Dedifferentiated amniotic fluid mesenchymal stem cell (primary cell): ENCODE data around the gene DCC.
A peak's percentile ranks its signal among the peaks of the same experiment; 100 is the strongest.

Experiments
- DNase-seq: peaks from one replicate; pipeline ENCODE4 v3.0.0-alpha.2; 2016; ENCODE audit errors: extremely low spot score

DCC gene

DNA sequence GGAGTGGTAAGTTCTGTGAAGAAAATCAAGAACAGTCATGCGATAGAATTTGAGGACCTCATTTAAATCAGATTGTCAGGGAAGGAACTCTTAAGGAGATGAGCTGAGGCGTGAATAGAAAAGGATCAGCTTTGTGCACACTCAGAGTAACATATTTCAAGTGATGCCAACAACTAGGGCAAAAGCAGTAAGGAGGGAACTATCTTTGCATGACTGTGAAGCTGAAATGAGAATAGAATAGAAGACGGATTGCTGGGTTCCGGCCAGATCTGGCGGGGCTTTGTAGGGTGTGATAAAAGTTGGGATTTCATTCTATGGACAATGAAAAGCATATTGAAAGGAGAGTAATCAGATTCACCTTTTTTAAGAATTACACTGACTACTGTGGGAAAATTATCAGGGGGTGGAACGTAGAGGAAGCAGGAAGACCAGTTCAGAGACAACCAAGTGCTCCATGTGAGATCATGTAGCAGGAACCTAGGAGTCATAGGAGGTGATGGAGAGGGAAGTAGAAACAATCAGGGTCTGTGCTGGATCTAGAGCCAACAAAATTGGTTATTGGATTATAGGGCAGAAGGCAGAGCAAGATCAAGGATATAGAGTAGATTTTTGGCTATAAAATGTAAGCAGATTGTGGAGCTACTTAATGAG is 884.3 kb downstream of the DCC start:
- no peak for DNase-seq

DNA sequence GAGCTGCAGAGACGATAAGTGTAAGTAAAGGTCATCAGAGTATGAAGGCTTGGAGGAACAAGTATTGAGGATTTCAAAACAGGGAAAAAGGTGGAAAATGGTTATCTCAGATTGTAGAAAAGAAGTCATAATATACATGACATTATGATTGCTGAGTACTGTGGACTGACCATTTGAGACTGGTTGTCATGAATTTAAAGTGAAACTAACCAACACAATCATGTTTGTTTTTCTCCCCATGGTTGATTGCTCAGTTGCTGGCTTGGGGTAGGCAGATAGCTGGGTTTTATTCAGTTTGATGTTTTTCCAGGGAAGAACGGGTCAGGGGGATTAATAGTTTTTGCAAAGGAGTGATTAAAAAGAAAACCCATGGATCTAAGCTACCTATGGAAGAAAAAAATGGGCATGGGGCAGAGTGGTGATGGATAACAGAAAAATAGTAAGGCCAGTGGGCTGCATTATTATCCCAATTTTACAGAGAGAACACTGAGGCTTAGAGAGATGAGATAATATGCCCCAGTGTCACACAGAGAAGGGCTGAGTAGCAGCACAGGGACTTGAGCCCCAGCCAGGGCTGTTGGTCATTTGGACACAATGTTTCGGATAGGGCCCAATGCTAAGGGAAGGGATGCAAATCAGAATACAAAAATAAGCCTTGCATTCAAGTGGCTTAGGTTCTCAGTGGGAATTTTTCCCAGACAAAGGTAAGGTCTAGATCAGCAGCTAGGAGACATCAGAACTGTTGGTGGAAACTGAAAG is 885.7 kb downstream of the DCC start:
- no peak for DNase-seq

DNA sequence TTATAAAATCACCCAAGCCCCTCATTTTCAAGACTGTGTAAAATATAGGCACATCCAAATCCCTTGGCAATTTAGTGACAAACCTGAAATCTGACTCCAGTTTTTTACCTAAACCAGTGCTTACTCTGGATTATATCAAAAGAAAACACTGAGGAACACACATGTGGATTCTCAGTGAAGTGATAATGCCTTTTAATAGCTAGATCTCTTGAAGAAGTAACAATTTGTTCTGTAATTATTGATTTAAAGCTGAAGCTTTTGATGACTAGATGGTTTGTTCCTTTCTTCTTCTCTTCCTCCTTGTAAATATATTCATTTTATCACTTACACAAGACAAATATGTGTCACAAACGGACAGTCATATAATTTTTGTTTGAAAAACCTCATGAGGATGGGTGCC is 894.6 kb downstream of the DCC start:
- DNase-seq: no peak

DNA sequence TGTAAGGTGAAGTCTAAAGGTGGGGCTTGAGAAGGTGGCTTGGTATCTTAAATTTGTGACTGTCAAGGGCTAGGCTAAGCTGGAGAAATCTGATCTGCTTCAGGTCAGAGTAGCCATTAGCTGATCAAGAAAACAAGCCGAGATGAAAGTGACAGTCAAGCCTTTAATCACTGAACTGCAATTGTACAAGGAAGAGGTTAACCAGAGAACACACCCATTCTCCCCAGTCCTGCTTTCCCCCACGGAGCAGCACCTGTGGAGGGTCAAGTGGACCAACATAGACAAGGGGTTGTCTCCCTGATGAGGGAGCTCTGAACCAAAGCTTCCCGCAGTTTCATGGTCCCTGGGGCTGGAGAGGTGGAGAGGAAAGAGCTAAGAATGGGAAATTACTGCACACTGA is 901.2 kb downstream of the DCC start:
- no peak for DNase-seq

DNA sequence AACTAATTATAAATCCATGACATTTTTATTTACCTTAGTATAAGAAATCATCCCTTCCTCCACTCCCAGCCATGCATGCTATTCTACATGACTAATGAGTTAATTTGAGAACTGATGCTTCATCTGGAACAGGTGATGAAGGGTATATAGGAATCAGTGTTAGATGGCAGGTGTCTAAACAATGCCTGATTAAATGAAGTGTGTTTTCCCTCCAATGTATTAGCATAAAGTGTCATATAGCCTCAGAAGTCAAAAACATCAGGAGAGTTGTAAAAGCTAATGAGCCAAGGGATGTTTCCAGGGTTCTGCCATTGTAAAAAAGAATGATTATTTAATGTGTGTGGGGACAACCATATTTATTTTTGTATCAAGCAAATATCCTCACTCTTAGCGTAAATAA is 913.8 kb downstream of the DCC start:
- no peak for DNase-seq

DNA sequence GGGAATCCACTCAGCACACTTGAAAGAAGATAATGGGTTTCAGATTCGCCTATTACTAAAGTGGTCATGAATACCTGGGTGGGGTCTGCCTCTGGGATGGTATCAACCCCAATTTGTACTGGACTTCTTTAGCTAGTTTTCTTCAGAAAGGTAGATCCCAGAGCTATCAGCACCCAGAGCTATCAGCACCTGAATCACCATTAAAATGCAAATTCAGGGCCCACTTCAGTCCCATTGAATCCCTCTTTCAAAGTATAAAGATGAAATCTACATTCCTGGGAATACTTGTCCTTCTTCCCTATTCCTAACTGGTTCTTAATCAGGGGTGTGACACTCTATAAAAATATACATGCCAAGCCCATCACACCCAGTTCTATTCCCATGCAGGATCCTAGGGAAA is 914.3 kb downstream of the DCC start:
- DNase-seq: no peak

DNA sequence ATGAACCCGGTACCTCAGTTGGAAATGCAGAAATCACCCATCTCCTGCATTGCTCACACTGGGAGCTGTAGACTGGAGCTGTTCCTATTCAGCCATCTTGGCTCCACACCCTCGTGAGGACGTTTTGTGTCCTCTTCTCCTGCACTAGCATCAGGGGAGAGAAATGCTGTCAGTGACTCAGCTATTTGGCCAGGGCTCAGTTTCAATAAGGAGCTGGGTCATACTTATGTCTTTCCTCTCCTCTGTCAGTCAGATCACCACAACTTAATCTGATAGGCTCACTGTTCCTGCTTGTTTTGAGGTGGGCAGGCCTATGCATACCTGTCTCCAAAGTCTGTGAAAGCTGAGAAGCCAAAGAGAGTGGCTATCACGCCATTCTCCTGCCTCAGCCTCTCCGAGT is 921.2 kb downstream of the DCC start:
- DNase-seq: no peak

DNA sequence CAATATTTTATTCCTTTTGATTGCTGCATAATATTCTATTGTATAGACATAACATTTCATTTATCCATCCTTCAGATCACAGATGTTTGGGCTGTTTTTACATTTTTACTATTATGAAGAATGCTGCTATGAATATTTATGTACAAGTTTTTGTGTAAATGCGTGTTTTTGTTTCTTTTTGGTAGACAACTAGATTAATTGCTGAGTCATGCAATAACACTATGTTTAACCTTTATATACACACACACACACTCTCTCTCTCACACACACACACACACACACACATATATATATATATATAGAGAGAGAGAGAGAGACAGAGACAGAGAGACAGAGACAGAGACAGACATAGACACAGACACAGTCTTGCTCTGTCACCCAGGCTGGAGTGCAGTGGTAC is 926.9 kb downstream of the DCC start:
- DNase-seq: no peak

DNA sequence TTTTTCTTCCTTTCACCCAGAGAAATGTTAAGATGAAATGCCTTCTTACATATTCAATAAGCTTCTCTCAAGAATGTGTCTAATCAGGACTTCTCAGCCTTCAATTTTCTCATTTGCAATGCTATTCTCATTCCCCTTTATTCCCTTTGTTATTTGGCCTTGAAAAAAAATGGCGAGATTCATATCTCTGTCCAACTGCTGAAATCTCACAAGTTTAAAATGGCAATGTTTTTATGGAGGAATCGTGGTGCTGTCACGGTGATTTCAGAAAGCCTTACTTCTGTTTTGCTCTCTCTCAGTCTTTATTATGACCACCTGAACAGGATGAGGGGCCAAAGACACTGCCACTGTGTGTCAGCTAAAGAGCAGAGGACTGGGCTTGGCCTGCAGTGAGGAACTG is 928.5 kb downstream of the DCC start:
- no peak for DNase-seq

DNA sequence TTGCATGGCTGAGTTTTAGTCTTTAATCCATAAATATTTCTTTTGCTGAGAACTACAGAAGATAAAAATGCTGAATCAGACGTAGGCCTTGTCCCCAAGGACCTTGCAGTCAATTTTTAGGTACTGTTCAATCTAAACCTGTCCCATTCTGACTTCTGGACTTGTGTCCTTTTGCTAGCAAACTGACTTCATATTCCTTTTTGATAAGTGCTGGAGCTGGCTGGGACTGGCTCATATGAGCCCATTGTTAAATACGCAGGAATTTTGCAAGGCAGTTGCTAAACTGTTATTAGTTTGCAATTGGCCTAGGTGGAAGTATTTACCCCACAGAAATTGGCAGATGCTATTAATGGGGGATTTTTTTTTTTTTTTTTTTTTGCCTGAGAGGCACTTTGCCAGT is 941.4 kb downstream of the DCC start:
- no peak for DNase-seq

DNA sequence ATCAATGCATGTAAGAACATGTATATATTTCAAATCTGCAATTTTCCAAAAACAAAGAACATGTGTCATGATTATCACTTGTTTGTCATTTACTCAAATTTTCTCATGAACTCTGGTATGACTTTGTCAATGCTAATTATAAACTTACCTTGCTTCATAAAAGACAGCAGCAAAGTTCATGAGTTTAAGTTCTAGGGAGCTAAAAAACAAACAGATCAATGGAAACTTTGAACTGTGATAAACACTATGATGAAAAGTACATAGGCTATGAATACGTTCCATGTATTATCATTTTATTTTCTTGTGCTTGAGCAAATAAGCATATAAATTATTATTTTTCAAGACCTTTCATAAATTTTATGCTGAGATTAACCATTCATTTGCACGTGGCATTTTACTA is 943.7 kb downstream of the DCC start:
- no peak for DNase-seq

DNA sequence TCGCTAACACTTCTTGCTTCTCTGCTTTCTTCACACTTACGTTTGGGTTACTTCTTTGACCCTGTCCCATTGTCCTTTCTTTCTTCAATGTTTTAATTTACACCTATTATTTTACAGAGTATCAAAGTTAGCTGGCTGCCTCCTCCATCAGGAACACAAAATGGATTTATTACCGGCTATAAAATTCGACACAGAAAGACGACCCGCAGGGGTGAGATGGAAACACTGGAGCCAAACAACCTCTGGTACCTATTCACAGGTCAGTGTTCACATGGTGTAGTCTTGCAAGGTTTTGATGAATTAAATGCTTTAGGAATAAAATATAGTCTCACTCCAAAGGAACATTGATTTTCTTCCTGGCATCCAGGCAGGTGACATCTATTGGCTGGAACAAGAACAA is 965.5 kb downstream of the DCC start:
- no peak for DNase-seq

DNA sequence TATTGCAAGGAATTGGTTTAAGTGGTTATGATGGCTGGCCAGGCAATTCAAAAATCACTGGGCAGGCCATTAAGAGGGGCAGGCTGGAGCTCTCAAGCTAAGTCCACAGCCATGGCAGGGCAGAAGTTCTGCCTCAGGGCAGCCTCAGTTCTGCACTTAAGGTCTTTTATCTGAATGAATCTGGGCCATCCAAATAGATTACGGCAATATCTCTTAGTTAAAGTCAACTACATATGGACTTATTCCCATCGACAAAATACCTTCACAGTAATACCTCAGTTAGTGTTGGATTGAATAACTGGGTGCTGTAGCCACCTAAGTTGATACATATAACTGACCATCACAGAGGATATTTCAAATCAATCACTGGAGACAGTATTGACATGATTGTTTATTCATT is 979.6 kb downstream of the DCC start:
- DNase-seq: no peak

DNA sequence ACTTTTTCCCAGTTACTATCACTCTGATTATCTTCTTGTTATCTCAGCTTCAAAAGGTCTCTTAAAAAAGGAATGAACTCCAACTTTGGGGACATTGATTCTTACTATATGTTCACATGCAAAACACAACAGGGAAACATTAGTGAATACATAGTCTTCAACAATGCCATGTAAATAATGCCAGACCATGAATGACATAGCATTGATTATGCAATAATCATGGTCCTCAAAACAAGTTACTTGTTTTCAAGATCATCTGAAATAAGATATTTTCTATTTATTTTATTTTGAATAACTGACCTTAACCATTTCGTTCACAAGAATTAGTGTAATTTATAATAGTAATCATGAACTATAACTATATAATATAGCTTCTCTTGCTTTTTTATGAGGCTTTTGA is 982.2 kb downstream of the DCC start:
- DNase-seq: no peak

DNA sequence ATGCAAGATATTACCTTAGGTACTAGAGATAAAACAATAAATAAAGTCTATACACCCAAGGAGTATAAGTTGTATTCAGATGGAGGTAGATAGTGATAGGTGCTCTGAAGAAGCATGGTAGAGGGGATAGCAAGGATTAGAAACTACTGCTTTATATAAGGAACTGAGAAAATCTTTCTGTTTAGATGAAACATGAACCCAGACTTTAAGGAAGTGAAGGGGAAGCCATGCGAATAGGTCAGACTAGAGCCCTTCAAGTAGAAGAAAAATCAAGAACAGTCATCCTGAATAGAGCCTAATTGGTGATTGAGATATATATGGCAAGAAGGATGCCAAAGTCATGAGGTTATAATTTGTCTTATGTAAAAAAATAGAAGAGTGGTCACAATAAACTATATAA is 984.4 kb downstream of the DCC start:
- DNase-seq: no peak

DNA sequence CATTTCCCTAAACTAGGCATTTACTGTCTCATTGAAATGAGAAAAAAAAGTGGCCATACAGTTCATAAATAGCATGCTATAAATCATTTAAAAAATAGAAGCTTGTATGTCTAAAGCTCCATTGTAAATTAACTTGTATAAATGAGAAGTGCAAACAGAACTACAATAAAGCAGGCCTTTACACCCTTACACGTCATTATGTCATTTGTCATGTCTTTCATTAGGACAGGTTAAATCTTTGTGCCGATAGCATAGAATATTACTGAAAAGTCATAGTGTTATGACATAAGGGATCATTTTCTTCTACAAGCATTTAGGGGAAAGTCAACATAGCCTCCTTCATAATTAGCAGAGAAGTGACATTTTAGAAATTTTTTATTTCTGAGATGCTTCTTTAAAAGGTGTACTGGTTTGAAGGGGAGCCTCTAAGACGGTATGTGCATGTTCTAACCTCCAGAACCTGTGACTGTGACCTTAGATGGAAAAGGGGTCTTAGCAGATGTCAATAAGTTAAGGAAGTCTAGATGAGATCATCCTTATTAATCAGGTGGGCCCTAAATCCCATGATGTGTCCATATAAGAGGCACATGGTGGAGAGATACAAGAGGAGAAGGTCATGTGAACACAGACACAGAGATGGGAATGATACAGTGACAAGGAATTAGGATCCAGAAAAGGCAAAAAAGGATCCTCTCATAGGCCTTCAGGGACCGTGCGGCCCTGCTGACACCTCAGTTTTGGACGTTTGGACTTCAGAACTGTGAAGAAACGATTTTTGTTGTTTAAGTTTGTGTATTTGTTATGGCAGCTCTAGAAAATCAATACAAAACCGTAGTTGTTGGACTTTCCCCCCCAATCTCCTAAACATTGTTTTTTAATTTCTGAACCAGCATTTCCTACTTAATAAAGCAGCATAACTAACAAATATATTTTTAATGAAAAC is 1020.8 kb downstream of the DCC start:
- DNase-seq: no peak

DNA sequence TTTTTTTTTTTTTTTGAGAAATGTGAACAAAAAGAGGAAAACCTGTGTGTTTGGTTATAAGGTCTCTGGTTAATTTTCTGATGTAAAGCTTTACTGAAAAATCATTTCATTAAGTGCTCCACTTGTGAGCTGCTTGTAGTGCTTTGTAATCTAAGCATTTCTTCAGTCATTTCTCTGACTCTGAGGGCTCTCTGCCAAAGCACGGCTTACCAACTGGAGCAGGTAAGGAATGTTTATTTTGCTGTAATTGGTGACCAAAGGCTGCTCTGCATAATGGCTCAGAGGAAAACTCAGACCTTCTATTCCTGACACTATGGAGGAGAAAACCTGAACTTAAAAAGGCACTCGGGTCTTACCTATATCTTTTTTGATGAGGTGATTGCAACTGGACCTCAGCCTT is 1035.6 kb downstream of the DCC start:
- no peak for DNase-seq

DNA sequence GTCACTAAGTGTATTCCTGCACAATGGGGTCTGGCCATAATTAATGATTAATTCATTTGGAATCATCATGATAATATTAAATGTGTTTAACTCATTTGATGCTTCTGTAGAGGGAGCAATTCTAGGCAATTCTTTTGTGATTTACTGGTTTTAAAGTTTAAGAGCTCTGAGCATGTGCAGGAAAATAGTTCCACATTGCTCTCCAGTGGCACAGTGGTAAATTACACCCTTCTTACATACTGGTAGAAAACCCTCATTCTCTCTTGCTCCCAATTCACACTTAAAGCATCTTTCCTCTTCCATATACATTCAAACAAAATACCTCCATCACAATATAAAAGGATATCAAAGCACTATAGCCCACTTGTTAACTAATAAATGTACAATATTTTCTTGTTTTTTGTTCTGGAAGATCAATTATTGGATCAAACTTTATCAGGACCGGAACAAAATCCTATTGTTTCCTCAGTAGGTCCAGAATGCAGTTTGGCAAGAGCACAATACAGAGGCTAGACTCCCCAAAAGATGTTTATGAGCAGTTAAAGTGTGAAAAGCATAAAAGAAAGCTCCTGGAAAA is 1040.2 kb downstream of the DCC start:
- peak; percentile 54 for DNase-seq

DNA sequence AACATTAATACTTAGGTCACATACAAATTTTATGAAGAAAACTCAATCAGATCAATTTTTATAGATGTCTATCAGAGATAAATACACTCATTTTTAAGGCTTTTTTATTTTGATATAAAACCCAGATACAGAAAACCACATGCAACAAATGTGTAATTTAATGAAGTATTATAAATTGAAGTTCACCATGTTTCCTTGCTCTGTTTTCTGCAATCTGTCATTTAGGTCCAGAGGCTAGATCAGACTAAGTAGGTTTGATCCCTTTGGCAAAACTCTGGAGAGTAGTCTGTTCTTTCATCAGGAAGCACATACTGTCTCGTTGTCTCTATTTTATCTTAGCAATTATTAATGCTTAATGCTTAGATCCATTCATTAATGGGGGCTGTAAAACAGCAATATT is 1042.9 kb downstream of the DCC start:
- no peak for DNase-seq

DNA sequence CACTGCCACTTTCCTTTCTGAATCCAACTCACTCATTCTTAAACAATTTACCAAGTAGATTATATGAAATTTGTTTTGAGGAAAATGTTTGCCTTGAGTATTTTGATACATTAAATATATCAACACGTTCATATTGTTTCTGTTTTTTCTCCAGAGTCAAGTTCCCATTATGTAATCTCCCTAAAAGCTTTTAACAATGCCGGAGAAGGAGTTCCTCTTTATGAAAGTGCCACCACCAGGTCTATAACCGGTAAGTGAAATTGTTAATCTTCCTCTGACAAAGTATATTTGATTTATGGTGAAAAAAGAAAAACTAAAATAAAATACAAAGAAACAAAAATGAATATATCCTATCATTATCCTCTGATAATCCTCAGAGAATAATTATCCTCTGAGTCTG is 1045.9 kb downstream of the DCC start:
- DNase-seq: no peak

DNA sequence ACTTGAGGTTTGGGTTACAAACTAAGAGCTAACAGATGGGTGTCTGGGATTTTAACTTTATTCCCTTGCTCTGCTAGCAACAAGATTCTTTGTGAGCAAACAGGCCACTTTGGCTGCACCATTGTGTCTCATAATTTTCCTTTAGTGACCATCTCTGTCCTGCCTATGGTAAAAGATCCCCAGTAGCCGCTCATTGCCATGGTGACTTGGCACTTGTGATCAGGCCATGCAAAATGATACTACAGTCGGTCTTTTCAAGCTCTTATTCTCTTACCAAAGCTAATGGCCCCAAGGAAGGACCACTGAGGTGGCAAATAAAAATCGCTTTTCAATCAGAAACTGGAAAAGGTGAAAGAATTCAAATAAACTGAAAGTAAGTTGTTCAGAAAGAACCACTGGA is 1047.6 kb downstream of the DCC start:
- DNase-seq: no peak

DNA sequence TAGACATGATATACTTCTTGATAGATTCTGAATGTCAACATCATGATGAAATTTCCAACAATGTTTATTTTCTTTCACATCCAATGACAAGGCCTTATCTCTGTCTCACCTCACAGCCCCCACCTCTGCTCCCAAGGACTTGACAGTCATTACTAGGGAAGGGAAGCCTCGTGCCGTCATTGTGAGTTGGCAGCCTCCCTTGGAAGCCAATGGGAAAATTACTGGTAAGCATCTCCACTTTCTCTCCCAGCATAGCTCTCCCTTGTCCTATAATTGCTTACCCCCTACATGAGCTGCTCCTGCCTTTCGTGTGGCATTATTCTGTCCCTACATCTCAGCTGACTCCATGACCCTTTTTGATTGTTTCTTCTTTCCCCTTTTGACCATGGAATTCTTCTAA is 1062.7 kb downstream of the DCC start:
- DNase-seq: no peak
